ENCODE measurements around the gene PRSS22. TPM values are rescaled to one million over a fixed set of nuclear protein-coding genes. Genes with fewer than 3 reads are reported as not detected.

Gene PRSS22
- total RNA-seq, 4 donors from 2014 or later = 2.5 to 11.2 TPM; not detected in 2

- intact Hi-C loops (cut with DNase I; ENCODE audit: low total_unique reads) (no loop called here), in situ Hi-C loops (cut with MboI; ENCODE audit: low pct_ligation_motif_present in 1 of 4, low pct_unique_long_range_greater_than_20kb in 1 of 4, low sequenced_read_pairs in 3 of 4) (no loop called here)
- Histone ChIP-seq H3K36me3 (no peaks in the 10 kb centered on the region), H3K9me3 (no peaks in the 10 kb centered on the region), H3K4me3 (no peak overlapping the region), H3K4me1 (peaks cover 4 to 26% (median 15%) of the 10 kb centered on the region in 4 donors), H3K27ac (no peak overlapping the region), H3K27me3 (no peaks in the 10 kb centered on the region)
- no peak for DNase-seq
- TF ChIP-seq POLR2AphosphoS5 (IDR thresholded peaks at IDR 0.05) (no peak), EP300 (IDR thresholded peaks at IDR 0.05; ENCODE audit: low read depth) (no peak), POLR2A (IDR thresholded peaks at IDR 0.05) (no peak), CTCF (IDR thresholded peaks at IDR 0.05) (no peak)
- WGBS, 2 donors (ENCODE audit: low coverage in 1 of 2) = 90 to 95% methylated on average over 6 to 9 of the region's 9 CpGs
Measured at GRCh38 chr16:2902337-2903130, 44.6 kb upstream of the PRSS22 start.

GRCh38 chr16:2900526-2901075 is 42.6 kb upstream of the PRSS22 start:
- no peaks in the 10 kb centered on the region for H3K9me3 ChIP-seq
- no peak for DNase-seq
- H3K27me3 ChIP-seq = no peaks in the 10 kb centered on the region
- no peak overlapping the region for H3K27ac ChIP-seq
- WGBS, 2 donors (ENCODE audit: low coverage in 1 of 2) = 94% methylated on average over 15 of the region's 15 CpGs; no CpG with 5 or more reads in 1 of the 2 donors
- intact Hi-C loops (cut with DNase I; ENCODE audit: low total_unique reads) = no loop called here
- in situ Hi-C loops (cut with MboI; ENCODE audit: low pct_ligation_motif_present in 1 of 4, low pct_unique_long_range_greater_than_20kb in 1 of 4, low sequenced_read_pairs in 3 of 4) = no loop called here
- H3K36me3 ChIP-seq = peaks cover 0 to 5% (median 0%) of the 10 kb centered on the region in 4 donors
- TF ChIP-seq POLR2A (IDR thresholded peaks at IDR 0.05) (no peak), CTCF (IDR thresholded peaks at IDR 0.05) (no peak), EP300 (IDR thresholded peaks at IDR 0.05; ENCODE audit: low read depth) (no peak), POLR2AphosphoS5 (IDR thresholded peaks at IDR 0.05) (no peak)
- peaks cover 4 to 17% (median 8%) of the 10 kb centered on the region in 4 donors for H3K4me1 ChIP-seq
- no peak overlapping the region for H3K4me3 ChIP-seq

GRCh38 chr16:2899564-2900072 is 41.6 kb upstream of the PRSS22 start:
- Histone ChIP-seq H3K36me3 (peaks cover 0 to 5% (median 0%) of the 10 kb centered on the region in 4 donors), H3K27me3 (no peaks in the 10 kb centered on the region), H3K4me3 (no peak overlapping the region), H3K4me1 (peaks cover 4 to 12% (median 8%) of the 10 kb centered on the region in 4 donors), H3K27ac (no peak overlapping the region), H3K9me3 (no peaks in the 10 kb centered on the region)
- in situ Hi-C loops (cut with MboI; ENCODE audit: low pct_ligation_motif_present in 1 of 4, low pct_unique_long_range_greater_than_20kb in 1 of 4, low sequenced_read_pairs in 3 of 4) = no loop called here
- TF ChIP-seq CTCF (IDR thresholded peaks at IDR 0.05) (no peak), POLR2A (IDR thresholded peaks at IDR 0.05) (no peak), POLR2AphosphoS5 (IDR thresholded peaks at IDR 0.05) (no peak), EP300 (IDR thresholded peaks at IDR 0.05; ENCODE audit: low read depth) (no peak)
- intact Hi-C loops (cut with DNase I; ENCODE audit: low total_unique reads) = no loop called here
- WGBS, 2 donors (ENCODE audit: low coverage in 1 of 2) = 84% methylated on average over 11 of the region's 13 CpGs; no CpG with 5 or more reads in 1 of the 2 donors
- no peak for DNase-seq

- H3K4me3 ChIP-seq = no peak overlapping the region
- TF ChIP-seq POLR2AphosphoS5 (IDR thresholded peaks at IDR 0.05) (no peak), EP300 (IDR thresholded peaks at IDR 0.05; ENCODE audit: low read depth) (no peak), CTCF (IDR thresholded peaks at IDR 0.05) (no peak), POLR2A (IDR thresholded peaks at IDR 0.05) (no peak)
- WGBS, 2 donors (ENCODE audit: low coverage in 1 of 2) = 72 to 80% methylated on average over 1 to 10 of the region's 10 CpGs
- no peaks in the 10 kb centered on the region for H3K9me3 ChIP-seq
- in situ Hi-C loops (cut with MboI; ENCODE audit: low pct_ligation_motif_present in 1 of 4, low pct_unique_long_range_greater_than_20kb in 1 of 4, low sequenced_read_pairs in 3 of 4) = no loop called here
- no peak for DNase-seq
- peaks cover 3 to 8% (median 7%) of the 10 kb centered on the region in 4 donors for H3K4me1 ChIP-seq
- no peak overlapping the region for H3K27ac ChIP-seq
- intact Hi-C loops (cut with DNase I; ENCODE audit: low total_unique reads) = no loop called here
- peaks cover 0 to 5% (median 0%) of the 10 kb centered on the region in 4 donors for H3K36me3 ChIP-seq
- no peaks in the 10 kb centered on the region for H3K27me3 ChIP-seq
Measured at GRCh38 chr16:2898831-2899563, 41.0 kb upstream of the PRSS22 start.
